HL-60/S4 (cell line): ENCODE measurements around the gene RPS3A.
"Not testable (repeated sequence)": the region's sequence is repeated elsewhere in the genome, so short reads cannot be mapped to it uniquely, and the experiment has no call there.

Source experiments
- in situ Hi-C: fragments of 300-500 bp; cut with MboI; formaldehyde crosslinking; loops from 2 replicates; pipeline ENCODE4 v1.14.3; 2022; ENCODE audit warnings: low sequenced_read_pairs

Gene RPS3A

GRCh38 chr4:151114338-151114737 lies 14.9 kb downstream of the RPS3A start:
- in situ Hi-C loops: no loop called here

GRCh38 chr4:151114986-151115385 lies 15.6 kb downstream of the RPS3A start:
- in situ Hi-C loops: no loop called here

GRCh38 chr4:151117371-151117962 lies 18.0 kb downstream of the RPS3A start:
- in situ Hi-C loops: no loop called here

GRCh38 chr4:151129796-151130195 lies 30.4 kb downstream of the RPS3A start:
- in situ Hi-C loops: no loop called here

- in situ Hi-C loops: no loop called here
Measured at GRCh38 chr4:151133311-151133710, 33.9 kb downstream of the RPS3A start.

GRCh38 chr4:151136048-151136447 lies 36.6 kb downstream of the RPS3A start:
- in situ Hi-C loops: not testable (repeated sequence)

GRCh38 chr4:151139814-151140213 lies 40.4 kb downstream of the RPS3A start:
- in situ Hi-C loops: no loop called here

- in situ Hi-C loops: no loop called here
Measured at GRCh38 chr4:151142758-151143157, 43.3 kb downstream of the RPS3A start.

- in situ Hi-C loops: no loop called here
Measured at GRCh38 chr4:151143162-151143561, 43.7 kb downstream of the RPS3A start.

GRCh38 chr4:151143811-151144210 lies 44.4 kb downstream of the RPS3A start:
- in situ Hi-C loops: no loop called here

- in situ Hi-C loops: no loop called here
Measured at GRCh38 chr4:151144329-151145072, 45.1 kb downstream of the RPS3A start.

- in situ Hi-C loops: no loop called here
Measured at GRCh38 chr4:151147000-151147399, 47.6 kb downstream of the RPS3A start.

- in situ Hi-C loops: no loop called here
Measured at GRCh38 chr4:151148261-151148660, 48.8 kb downstream of the RPS3A start.

- in situ Hi-C loops: no loop called here
Measured at GRCh38 chr4:151150821-151151580, 51.6 kb downstream of the RPS3A start.

- in situ Hi-C loops: no loop called here
Measured at GRCh38 chr4:151152028-151152427, 52.6 kb downstream of the RPS3A start.

- in situ Hi-C loops: no loop called here
Measured at GRCh38 chr4:151153585-151153984, 54.2 kb downstream of the RPS3A start.
